ENCODE results near the gene CYP2U1.
"Not testable (repeated sequence)": the region's sequence is repeated elsewhere in the genome, so short reads cannot be mapped to it uniquely, and the experiment has no call there.

CYP2U1 gene

GRCh38 chr4:107930821-107931774 lies at the start of gene CYP2U1:
Gene CYP2U1 (plus strand): TSS chr4:107931549. CDS start chr4:107931644, 95 bp downstream.
- peak; percentile 64 to 74 for DNase-seq (ENCODE audit: low read depth in 2 of 2)

- DNase-seq (ENCODE audit: low read depth in 2 of 2), result no peak
Measured at GRCh38 chr4:107885865-107886264, 45.5 kb upstream of the CYP2U1 start.

DNA sequence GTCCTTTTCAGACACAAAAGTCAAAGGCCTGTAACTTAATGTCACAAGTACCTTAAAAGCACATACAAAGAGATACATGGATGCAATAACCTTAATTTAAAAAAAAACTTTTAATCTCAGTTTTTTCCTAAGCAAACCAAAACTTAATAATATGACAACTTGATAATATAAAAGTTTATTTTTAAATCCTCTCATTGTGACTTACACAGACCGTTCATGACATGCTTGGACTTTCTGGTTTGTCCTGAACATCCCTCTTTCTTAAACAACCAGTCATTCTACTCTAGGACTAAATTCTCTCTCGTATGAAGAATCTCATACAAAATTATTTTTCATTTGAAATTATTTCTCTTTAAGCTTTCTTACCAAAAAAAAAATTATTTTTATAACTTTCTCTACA lies 43.1 kb upstream of the CYP2U1 start:
- DNase-seq (ENCODE audit: low read depth in 2 of 2), result no peak

- DNase-seq (ENCODE audit: low read depth in 2 of 2), result no peak
Measured at GRCh38 chr4:107890779-107891178, 40.6 kb upstream of the CYP2U1 start.

- DNase-seq (ENCODE audit: low read depth in 2 of 2), result no peak
Measured at GRCh38 chr4:107891299-107891698, 40.0 kb upstream of the CYP2U1 start.

- DNase-seq (ENCODE audit: low read depth in 2 of 2), result no peak
Measured at GRCh38 chr4:107893171-107894137, 37.9 kb upstream of the CYP2U1 start.

DNA sequence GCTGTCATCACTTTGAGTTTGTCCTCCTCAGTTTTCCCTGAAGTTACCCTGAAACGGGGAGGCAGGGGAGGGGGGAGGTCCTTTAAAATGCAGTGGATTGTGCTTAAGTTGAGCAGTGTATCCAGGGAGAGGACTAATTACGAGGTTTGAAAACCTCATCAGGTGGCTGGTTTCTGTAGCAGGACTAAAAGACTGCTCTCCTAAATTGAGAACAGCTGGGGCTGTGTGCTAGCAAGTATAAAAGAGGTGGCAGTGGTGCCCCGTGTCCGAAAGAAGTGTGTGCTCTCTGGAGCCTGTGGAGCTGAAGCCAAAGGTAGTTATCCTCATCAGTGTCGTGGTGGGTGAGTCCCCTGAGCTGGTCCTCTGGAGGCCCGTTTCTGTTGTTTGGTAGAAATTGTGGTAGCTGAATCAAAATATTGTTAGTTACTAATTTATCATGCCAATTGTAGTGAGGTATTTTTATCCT lies 37.2 kb upstream of the CYP2U1 start:
- no peak for DNase-seq (ENCODE audit: low read depth in 2 of 2)

DNA sequence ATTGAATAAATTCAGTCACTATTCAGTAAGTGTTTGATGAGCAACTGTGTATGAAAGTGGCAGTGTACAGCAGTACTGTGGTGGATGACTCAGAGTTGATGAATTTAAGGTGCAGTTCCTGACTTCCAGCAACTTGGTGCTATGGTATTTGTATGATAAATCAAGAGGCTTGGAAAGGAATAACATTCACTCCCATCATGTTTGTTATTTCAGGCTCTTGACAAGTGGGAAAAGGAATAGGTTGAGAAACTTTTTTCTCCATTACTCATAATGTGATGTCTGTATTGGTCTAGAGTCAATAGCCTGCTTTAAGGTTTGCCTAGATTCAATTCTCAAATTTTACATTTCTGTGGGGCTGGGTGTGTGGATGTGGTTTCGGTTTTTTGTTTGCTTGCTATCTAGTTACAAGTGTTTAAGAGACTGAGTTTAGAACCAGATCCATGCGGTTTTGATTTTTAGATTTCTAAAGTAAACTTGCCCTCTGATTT lies 35.1 kb upstream of the CYP2U1 start:
- DNase-seq (ENCODE audit: low read depth in 2 of 2), result no peak

DNA sequence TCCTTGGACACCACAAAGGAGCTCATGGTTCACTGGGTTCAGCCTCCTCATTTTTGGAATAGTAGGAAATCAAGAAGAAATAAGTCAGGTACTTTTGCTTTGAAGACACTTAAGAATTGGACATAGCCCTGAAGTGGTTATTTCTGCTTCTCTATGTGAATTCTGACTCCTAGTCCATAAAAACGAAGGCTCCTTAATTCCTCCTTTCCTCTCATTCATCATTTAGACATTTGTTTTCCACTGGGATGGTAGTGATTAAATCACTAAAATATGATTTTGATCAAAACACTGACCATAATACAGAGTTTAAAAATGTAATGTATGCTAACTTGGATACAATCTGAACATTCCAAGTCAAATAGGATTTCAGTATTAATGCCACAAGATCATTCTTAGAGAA lies 34.7 kb upstream of the CYP2U1 start:
- no peak for DNase-seq (ENCODE audit: low read depth in 2 of 2)

DNA sequence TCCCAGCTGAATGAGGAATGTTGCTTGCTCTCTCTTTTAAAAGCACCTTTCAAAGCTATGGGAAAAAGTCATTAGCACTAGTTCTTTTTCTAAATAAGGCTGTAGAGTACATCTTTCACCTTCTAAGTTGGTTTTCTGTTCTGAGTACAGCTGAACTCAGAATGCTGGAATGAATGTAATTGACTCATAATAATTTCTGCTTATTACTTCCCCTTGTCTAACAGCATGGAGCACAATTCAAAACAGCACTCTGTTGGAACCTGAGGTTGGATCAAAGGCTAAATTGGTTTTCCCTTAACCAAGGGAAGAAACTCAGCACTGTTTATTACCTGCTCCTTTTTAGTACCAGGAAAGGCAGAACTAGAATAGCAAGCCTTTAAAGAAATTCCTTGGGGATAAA lies 33.5 kb upstream of the CYP2U1 start:
- DNase-seq (ENCODE audit: low read depth in 2 of 2), result no peak

GRCh38 chr4:107900067-107900466 lies 31.3 kb upstream of the CYP2U1 start:
- no peak for DNase-seq (ENCODE audit: low read depth in 2 of 2)

DNA sequence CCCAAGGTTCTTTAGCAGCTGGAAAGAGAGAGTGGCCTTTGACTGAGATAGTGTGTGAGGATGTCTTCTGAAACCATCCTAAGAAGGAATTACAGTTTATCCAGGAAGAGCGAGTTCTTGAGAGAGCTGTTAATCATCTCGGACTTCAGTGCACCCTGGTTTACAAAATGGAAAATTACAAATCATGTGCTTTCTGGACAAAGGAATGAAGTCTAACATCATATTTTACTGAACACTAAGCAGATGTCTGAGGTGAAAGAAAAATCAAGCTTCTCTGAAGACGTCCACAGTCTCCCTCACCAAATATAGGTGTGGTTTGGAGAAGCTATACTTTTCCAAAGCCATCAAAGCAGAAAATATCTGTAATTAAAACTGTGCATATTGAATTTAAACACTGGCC lies 30.8 kb upstream of the CYP2U1 start:
- no peak for DNase-seq (ENCODE audit: low read depth in 2 of 2)

GRCh38 chr4:107901213-107901934 lies 30.0 kb upstream of the CYP2U1 start:
- no peak for DNase-seq (ENCODE audit: low read depth in 2 of 2)

DNA sequence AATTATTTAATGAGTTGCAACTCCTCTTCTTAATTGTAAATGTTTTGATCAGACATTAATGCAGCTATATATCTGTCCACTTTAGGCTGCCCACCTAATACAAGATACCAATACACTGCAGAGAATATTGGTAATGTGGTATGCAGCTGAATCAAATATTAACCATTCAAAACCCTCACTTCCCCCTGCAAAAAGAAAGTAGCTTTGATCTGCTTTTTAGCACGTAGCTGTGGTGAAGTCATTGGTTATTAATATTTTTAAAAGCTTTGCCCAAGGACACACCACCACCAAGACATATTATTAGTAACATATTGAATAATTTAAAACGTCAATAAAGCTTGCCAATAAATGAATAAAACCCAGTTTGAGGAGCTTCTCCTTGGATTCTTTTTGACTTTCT lies 28.6 kb upstream of the CYP2U1 start:
- DNase-seq (ENCODE audit: low read depth in 2 of 2), result no peak

DNA sequence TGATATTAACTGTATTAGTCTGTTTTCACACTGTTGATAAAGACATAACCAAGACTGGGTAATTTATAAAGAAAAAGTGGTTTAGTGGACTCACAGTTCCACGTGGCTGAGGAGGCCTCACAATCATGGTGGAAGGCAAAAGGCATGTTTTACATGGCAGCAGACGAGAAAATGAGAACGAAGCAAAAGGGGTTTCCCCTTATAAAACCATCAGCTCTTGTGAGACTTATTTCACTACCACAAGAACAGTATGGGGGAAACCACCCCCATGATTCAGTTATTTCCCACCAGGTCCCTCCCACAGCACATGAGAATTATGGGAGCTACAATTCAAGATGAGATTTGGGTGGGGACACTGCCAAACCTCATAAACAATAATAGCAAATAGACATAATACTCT lies 26.3 kb upstream of the CYP2U1 start:
- not testable (repeated sequence) for DNase-seq (ENCODE audit: low read depth in 2 of 2)

- DNase-seq (ENCODE audit: low read depth in 2 of 2), result no peak
Measured at GRCh38 chr4:107906458-107907100, 24.8 kb upstream of the CYP2U1 start.

GRCh38 chr4:107908377-107908776 lies 23.0 kb upstream of the CYP2U1 start:
- DNase-seq (ENCODE audit: low read depth in 2 of 2), result no peak

DNA sequence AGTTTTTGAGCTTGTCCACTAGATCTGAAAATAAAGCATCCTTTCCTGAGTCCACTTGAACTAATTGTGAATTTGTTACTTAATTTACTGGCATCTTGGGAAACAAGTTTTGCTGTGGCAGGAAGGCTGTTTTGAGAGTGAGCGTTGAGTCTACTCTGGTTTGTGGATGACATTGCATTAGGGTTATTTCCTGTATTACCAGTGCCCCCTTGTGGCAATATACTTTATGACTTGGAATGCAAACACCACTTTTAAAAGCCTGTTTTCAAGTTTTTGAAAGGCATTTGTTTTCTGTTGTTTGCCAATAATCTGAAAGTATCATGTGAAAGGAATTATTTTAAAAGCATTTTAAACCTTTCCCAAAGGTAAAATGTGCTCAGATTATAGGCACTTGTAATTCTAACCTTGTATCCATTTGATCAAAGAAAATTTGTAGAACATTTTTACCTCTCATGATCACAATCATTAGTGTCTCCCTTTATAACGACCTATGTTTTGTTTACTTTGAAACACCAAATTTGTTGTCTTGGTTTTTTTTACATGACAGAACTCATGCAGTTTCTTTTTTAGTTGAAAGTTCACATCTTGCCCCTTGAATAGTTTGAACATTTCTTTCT lies 18.0 kb upstream of the CYP2U1 start:
- DNase-seq (ENCODE audit: low read depth in 2 of 2), result no peak

GRCh38 chr4:107915220-107915619 lies 16.1 kb upstream of the CYP2U1 start:
- DNase-seq (ENCODE audit: low read depth in 2 of 2), result no peak

DNA sequence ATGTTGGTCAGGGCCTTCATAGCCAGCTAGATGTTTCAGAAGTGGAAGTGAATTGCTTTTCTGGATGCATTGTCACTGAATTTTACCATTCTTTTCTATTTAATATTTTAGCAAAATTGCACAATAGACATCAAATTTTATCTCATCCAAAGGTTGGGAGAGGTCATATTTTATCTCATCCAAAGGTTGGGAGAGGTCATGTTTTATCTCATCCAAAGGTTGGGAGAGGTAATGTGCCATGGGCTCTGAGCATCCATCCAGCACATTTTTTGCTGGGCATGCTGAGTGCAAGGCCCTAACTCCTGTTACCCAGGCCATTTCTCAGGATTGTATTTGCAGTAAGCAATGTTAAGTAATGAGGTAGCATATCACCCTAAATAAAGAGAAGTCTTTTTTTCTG lies 14.7 kb upstream of the CYP2U1 start:
- DNase-seq (ENCODE audit: low read depth in 2 of 2), result no peak

DNA sequence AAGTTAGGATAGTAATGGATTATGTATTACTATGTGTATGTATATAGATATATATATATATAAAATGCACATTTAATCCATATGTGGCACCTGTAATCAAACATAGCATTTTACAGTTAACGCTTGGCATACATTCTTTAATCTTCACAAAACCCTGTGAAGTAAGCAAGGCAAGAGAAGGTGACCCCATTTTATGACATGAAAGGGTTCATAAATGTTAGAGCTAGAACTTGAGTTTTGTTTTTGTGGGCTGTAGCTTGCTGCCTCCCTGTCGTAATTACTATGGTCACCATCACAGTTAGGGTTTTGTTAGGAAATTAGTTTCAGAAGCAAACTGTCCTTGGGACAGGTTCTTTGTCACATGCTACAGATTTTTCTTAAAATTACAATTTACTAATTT lies 13.8 kb upstream of the CYP2U1 start:
- no peak for DNase-seq (ENCODE audit: low read depth in 2 of 2)
